ENCODE results near the gene SLC7A8.

DNA sequence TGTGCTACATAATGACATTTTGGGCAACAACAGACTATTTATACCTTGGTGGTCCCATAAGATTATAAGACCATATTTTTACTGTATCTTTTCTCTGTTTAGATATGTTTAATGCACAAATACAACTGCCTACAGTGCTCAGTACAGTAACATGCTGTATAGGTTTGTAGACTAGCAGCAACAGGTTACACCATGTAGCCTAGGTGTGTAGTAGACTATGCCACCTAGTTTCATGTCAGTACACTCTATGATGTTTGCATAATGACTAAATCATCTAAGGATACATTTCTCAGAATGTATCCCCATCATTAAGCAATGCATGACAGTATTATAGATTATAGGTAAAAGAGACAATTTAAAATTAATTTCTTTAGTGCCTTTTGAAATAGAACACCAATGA, 33.7 kb downstream of the SLC7A8 start:
- TF ChIP-seq, protein P1, sequence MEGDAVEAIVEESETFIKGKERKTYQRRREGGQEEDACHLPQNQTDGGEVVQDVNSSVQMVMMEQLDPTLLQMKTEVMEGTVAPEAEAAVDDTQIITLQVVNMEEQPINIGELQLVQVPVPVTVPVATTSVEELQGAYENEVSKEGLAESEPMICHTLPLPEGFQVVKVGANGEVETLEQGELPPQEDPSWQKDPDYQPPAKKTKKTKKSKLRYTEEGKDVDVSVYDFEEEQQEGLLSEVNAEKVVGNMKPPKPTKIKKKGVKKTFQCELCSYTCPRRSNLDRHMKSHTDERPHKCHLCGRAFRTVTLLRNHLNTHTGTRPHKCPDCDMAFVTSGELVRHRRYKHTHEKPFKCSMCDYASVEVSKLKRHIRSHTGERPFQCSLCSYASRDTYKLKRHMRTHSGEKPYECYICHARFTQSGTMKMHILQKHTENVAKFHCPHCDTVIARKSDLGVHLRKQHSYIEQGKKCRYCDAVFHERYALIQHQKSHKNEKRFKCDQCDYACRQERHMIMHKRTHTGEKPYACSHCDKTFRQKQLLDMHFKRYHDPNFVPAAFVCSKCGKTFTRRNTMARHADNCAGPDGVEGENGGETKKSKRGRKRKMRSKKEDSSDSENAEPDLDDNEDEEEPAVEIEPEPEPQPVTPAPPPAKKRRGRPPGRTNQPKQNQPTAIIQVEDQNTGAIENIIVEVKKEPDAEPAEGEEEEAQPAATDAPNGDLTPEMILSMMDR (IDR thresholded peaks at IDR 0.05): no peak
- TF ChIP-seq POLR2A (IDR thresholded peaks at IDR 0.05): no peak

Measured in adrenal gland (tissue), 5 donors.